NB4 (cell line): ENCODE results near the gene ERBIN.

Experiments used
- DNase-seq: peaks from one replicate; pipeline ENCODE4 v3.0.0; 2010; ENCODE audit warnings: low read depth
- H3K4me3 ChIP-seq: one replicate; pipeline ENCODE4 v1.5.1; 2011; ENCODE audit warnings: mild to moderate bottlenecking, low read depth, low read length, moderate library complexity
- MYC ChIP-seq: IDR thresholded peaks from 2 replicates; pipeline ENCODE4 v1.6.1; 2011; ENCODE audit warnings: low read depth, low read length
- POLR2A ChIP-seq: IDR thresholded peaks from 2 replicates; pipeline ENCODE4 v1.6.1; 2011; ENCODE audit warnings: mild to moderate bottlenecking; ENCODE audit not compliant: insufficient read length; ENCODE audit errors: extremely low read depth
- TF ChIP-seq, protein P1 (sequence below): IDR thresholded peaks from one replicate; pipeline ENCODE4 v1.5.1; 2012; ENCODE audit warnings: low read depth, low read length
- TF ChIP-seq, protein P2 (sequence below): IDR thresholded peaks from 2 replicates; pipeline ENCODE4 v1.6.1; 2011; ENCODE audit warnings: low read depth, low read length

Gene ERBIN

DNA sequence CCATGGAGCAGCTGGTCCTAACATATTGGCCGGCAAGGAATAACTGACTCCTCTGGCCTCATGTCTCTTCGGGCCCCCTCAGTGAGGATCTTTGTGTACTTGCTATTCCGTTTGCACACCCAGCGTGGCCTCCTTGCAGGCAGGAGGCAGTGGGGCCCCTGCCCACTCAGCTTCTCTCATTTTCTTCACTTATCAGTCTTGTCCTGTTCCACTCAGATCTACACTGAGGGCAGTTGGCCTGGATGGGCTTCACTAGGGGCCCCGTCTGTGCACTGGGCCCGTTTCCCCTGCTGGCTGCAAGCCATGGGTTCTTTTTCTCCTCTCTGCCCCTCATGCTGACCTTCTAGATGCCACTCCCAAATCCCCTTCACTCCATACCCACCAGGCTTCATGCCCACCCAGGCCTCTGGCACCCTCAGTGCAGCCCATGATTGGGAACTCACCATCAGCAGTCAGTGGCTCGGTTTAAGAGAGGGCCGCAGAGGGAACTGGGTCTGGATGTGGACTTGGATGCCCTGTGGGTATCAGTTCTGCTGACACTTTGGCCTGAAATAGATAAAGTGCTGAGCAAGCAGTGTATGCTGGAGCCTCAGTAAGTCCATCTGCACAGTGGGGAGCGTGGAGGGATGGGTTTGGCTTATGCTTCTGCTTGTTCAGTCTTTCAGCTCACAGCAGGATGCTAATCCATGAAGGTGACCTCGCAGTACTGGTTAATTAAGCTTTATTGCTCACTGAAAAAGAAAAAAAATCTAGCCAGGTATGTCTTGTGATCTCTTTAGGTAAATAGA, 57.9 kb downstream of the ERBIN start:
- no peak overlapping the region for H3K4me3 ChIP-seq
- TF ChIP-seq, protein P1, sequence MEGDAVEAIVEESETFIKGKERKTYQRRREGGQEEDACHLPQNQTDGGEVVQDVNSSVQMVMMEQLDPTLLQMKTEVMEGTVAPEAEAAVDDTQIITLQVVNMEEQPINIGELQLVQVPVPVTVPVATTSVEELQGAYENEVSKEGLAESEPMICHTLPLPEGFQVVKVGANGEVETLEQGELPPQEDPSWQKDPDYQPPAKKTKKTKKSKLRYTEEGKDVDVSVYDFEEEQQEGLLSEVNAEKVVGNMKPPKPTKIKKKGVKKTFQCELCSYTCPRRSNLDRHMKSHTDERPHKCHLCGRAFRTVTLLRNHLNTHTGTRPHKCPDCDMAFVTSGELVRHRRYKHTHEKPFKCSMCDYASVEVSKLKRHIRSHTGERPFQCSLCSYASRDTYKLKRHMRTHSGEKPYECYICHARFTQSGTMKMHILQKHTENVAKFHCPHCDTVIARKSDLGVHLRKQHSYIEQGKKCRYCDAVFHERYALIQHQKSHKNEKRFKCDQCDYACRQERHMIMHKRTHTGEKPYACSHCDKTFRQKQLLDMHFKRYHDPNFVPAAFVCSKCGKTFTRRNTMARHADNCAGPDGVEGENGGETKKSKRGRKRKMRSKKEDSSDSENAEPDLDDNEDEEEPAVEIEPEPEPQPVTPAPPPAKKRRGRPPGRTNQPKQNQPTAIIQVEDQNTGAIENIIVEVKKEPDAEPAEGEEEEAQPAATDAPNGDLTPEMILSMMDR = no peak
- no peak for TF ChIP-seq MYC
- no peak for TF ChIP-seq POLR2A
- TF ChIP-seq, protein P2, sequence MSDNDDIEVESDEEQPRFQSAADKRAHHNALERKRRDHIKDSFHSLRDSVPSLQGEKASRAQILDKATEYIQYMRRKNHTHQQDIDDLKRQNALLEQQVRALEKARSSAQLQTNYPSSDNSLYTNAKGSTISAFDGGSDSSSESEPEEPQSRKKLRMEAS = no peak
- DNase-seq = no peak

DNA sequence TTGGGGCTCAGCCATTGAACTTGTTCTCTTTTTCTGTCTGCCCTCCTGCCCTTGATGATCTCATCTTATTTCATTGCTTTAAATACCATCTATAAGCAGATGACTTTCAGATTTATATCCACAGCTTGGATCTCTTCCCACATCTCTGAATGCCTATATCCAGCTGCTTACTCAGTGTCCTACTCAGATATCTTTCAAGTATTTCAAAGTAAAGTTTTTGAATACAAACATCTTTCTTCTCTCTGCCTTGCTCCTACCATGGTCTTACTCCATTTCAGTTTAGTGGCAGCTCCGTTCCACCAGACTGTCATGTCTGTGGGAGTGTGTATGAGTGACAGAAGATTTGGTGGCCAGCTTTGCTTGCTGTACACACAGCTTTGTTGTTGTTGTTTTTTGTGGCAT, 59.7 kb downstream of the ERBIN start:
- DNase-seq = no peak
- no peak overlapping the region for H3K4me3 ChIP-seq
- TF ChIP-seq, protein P2 = no peak
- TF ChIP-seq POLR2A (no peak), MYC (no peak)

DNA sequence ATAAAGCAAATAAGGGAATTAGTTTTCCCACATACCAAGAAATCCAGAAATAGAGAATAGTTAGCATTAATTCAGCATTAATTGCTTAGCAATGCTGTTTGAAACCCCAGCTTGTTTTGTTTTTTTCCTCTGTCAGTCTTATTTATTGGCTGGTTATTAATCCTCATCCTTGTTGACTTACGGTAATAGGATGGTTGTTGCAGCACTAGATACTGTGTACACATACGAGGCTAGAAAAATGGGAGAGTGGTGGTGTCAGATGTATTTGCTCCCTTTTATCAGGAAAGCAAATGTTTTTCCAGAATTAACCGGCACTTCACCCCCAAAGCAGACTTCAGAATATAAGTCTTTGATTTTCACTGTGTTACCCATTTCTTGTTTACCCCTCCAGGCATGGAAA, 60.4 kb downstream of the ERBIN start:
- TF ChIP-seq POLR2A (no peak), MYC (no peak)
- TF ChIP-seq, protein P2 = no peak
- TF ChIP-seq, protein P1 = no peak
- no peak for DNase-seq
- no peak overlapping the region for H3K4me3 ChIP-seq

DNA sequence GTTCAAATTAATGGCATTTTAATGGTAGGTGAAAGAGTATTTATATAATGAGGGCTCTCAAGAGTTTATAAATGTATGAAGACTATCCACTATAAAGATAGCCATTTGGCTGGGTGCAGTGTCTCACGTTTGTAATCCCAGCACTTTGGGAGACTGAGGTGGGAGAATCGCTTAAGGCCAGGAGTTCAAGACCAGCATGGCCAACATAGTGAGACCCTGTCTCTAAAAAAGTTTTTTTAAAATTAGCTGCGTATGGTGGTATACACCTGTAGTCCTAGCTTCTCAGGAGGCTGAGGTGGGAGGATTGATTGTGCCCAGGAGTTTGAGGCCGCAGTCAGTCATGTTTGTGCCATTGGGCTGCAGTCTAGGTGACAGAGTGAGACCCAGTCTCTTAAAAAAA, 61.6 kb downstream of the ERBIN start:
- no peak overlapping the region for H3K4me3 ChIP-seq
- TF ChIP-seq, protein P1 = no peak
- TF ChIP-seq, protein P2 = no peak
- TF ChIP-seq POLR2A (no peak), MYC (no peak)
- no peak for DNase-seq

DNA sequence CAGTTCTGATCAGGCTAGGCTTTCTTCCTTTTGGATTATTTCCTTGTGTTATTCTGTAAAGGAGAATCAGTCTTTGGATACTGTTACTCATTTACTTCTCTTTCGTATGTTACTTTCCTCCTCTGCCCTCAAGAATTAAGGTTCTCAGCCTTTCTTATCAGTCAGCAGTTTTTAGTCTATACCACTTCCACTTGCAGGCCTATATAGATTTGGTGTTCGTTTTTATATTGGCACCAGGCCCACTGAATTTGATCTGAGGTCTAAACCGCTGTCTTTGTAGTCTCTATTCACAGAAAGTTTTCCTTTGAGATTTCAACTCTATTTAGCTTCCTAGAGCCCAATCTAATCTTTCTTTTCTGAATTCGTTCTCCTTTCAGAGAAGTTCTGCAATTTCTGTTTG, 62.8 kb downstream of the ERBIN start:
- no peak for DNase-seq
- TF ChIP-seq, protein P2 = no peak
- TF ChIP-seq, protein P1 = no peak
- no peak for TF ChIP-seq MYC
- TF ChIP-seq POLR2A = no peak
- no peak overlapping the region for H3K4me3 ChIP-seq

DNA sequence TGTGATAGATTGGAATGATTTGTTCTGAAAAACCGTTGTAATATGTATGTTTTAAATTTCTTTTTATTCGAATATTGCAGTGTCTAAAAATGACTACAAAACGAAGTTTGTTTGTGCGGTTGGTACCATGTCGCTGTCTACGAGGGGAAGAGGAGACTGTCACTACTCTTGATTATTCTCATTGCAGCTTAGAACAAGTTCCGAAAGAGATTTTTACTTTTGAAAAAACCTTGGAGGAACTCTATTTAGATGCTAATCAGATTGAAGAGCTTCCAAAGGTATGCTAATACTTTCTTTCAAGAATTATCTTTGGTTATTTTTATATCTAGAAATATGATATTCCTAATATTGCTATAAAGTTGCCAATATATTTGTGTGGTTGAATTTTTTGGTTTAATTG, 66.3 kb downstream of the ERBIN start:
- no peak overlapping the region for H3K4me3 ChIP-seq
- no peak for DNase-seq
- TF ChIP-seq, protein P2 = no peak
- no peak for TF ChIP-seq POLR2A
- TF ChIP-seq, protein P1 = no peak
- TF ChIP-seq MYC = no peak
